ENCODE data around the gene MRGPRG.

GRCh38 chr11:3190600-3190999, 28.0 kb downstream of the MRGPRG start:
- TF ChIP-seq CTCF (conservative IDR thresholded peaks at IDR 0.05; ENCODE audit: low read length), result no peak
- TF ChIP-seq EZH2phosphoT487 (IDR thresholded peaks at IDR 0.05; ENCODE audit: borderline replicate concordance), result no peak

Measured in Loucy (cell line).